ENCODE results near the gene RAD51D.
"Not testable (repeated sequence)": the region's sequence is repeated elsewhere in the genome, so short reads cannot be mapped to it uniquely, and the experiment has no call there.

RAD51D gene

DNA sequence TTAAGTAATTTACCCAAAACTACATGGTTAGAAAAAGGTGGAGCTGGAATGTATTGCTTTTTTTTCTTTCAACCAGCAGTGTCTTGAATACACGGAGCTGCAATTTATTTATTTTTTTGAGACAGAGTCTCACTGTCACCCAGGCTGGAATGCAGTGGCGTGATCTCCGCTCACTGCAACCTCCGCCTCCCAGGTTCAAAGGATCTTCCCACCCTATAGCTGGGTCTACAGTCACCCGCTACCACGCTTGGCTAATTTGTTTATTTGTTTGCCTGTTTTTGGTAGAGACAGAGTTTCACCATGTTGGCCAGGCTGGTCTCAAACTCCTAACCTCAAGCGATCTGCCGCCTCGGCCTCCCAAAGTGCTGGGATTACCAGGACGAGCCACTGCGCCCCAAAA lies 29.0 kb downstream of the RAD51D start:
- not testable (repeated sequence) for DNase-seq (ENCODE audit: low read depth in 2 of 2)

DNA sequence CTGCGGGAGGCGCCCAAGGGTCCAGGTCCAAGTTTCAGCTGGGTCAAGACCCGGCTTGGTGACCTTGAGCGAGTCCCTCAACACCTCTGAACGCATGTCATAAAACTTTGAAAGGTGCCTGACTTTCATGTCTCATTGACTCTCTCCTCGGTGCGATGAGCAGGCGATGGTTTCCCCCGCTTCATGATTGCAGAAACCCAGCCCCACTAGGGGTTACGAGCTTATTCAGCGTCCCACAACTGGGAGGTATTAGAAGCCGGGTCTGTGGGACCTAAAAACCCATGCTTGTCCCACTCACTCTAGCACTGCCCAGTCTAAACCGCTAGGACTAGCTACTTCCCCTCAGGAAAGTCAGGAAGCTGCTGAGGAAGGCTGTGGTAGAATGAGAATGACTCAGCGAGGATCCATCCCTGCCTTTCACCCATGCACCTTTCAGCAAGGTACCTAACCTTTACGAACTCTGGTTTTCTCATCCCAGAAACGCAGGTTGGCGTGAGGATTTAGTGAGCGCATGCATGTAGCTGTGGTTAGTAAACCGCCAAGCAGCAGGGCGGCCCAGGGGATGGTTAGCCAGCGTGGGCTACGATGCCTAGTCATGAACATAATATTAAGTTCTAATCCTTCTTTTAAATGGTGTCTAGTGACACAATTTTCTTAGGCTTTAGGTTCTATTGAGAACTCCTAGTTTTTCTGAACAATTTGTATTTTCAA lies 29.9 kb downstream of the RAD51D start:
- DNase-seq (ENCODE audit: low read depth in 2 of 2): peak in 1 of 2 donors; percentile 23

DNA sequence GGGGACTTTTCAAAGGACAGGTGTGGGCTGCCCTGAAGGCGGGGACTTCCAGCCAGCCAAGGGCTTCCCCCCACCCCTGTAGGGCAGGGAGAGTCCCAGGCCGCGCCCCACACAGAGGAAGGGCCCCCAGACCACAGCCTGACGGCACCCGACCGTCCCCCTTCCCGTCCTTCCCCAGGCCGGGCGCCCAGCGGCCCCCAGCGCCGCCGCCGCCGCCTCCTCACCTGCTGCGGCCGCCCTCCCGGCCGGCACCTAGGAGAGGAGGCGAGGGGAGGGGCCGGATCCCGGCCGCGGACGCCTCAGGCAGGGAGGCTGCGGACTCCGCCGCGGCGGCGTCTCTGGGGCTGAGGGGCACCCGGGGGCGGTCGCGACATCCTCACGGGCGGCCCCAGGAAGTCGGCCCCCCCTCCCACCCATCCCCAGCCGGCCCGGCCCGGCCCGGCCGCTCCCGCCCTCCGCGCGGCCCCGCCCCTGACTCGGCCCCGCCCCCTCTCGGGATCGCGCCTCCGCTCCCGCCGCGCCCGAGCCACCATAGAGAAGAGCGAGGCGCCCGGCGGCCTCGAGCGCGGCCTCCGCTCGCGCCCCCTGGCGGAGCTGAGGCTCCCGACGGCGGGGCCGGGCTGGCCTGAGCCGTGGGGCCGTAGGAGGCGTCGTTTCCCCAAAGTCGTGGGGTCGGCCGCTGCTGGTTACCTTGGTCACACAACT lies 30.6 kb downstream of the RAD51D start:
- peak; percentile 82 to 88 for DNase-seq (ENCODE audit: low read depth in 2 of 2)

DNA sequence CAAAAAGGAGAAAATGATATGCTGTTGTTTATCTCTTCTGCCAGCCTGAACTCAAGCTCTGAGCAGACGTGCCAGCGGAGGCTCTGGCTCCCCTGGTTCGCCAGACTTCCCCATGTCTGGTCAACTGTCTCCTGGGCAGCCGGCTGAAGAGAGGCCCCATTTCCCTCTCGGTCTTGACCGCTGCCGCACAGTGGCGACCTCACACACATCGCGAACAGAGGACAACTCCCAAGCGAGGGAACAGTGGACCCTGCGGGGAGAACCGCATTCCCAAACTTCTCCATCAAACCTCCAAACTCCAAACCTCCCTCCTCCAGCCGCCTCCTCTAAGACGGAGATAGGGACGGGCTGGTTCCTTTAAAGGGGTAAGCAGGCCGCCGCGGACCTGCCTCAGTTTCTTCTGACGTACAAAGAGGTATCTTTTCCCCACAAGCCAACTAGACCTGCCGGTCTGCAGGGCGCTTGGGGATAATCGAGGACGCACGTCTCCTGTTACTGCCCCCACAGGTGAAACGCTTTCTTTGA lies 31.2 kb downstream of the RAD51D start:
- no peak for DNase-seq (ENCODE audit: low read depth in 2 of 2)

DNA sequence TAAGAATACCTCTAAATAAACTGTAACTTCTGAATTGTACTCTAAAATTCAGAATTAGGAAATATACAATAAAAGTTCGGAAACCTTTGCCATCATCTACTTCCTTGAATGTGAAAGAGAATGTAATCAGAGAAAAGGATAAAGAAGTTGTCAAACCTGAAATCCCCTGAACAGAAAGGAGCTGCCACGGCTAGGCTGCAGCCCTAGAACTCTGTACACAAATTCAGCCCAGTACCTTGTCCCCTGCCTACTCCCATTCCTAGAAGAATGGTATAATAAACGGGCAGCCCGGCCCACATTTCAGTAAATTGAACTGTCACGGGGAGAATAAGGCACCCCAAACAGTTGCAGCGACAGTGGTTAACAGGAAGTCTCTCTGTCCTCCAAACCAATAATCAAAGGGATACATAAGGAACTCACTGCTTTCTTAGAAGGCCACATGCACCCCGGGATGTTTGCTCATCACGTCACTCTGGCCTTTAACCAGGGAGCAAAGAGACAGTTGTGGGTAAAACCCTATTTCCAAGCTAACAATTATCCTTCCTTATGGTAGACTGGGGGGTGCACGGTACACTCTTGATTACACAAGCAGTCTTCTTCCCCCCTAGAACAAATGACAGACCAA lies 31.8 kb downstream of the RAD51D start:
- DNase-seq (ENCODE audit: low read depth in 2 of 2): no peak

DNA sequence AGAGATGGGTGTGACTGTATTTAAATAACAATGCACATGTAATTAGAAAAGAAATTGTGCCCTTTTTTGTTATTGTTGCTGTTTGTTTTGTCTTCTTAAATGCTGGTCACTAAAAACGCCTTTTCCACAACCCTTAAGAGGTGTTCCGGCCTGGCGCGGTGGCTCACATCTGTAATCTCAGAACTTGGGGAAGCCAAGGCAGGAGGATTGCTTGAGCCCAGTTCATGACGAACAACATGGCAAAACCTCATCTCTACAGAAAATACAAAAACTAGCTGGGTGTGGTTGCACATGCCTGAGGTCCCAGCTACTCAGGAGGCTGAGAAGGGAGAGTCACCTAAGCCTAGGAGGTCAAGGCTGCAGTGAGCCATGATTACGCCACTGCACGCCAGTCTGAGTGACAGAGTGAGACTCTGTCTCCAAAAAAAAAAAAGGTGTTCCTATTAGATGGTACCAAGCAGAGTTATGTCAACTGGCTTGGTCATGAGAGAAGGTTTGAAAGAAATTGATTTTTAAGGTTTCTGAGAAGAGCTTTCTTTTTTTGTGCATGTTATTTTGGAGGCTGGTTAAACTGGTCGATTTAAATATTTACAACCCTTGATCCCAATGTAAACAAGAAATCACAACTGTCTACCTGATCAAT lies 32.6 kb downstream of the RAD51D start:
- DNase-seq (ENCODE audit: low read depth in 2 of 2): no peak

DNA sequence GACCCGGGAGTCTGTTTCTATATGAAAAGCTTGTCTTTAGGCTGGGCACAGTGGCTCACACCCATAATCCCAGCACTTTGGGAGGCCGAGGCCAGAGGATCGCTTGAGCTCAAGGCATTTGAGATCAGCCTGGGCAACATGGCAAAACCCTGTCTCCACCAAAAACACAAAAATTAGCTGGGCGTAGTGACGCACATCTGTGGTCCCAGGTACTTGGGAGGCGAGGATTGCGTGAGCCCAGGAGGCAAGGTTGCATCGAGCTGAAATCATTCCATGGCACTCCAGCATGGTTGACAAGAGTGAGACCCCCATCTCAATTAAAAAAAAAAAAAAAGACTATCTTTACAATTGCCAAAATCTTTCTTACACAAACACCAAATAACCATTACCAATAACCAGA lies 33.5 kb downstream of the RAD51D start:
- DNase-seq (ENCODE audit: low read depth in 2 of 2): no peak

DNA sequence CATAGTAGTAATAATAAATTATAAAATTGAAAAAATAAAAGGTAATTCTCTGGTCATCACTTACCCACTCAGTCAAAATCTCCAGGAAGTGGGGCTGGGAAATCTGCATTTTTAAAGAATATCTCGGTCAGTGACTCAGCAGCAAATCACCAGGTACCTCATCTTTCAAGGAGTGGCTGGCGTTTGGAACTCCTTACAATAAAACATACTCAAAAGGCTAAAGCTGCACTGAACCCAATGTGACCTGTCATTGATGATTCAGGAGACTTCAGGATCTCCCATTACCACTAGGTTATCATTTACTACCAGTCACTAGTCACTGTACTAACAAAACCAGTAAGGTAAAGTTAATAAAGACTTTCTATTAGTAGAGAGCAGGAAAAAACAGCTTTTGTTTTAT lies 34.7 kb downstream of the RAD51D start:
- no peak for DNase-seq (ENCODE audit: low read depth in 2 of 2)

DNA sequence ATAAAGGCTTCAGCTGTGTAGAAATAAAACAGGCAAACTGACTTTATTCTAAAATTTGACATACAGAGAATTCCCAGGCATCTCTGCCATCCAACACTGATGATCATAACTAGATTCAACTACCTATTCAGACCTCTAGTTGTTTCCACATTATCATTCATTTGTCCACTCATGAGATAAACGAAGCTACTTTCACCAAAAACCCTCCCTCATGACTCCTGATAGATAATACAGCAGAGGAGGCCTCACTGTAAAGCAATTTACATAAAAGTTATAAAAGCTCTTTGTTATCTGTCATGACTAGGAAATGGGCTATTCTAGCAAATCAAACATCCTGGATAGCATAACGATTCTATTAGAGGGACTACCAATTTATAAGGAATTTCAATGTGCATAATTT lies 36.6 kb downstream of the RAD51D start:
- DNase-seq (ENCODE audit: low read depth in 2 of 2): no peak

DNA sequence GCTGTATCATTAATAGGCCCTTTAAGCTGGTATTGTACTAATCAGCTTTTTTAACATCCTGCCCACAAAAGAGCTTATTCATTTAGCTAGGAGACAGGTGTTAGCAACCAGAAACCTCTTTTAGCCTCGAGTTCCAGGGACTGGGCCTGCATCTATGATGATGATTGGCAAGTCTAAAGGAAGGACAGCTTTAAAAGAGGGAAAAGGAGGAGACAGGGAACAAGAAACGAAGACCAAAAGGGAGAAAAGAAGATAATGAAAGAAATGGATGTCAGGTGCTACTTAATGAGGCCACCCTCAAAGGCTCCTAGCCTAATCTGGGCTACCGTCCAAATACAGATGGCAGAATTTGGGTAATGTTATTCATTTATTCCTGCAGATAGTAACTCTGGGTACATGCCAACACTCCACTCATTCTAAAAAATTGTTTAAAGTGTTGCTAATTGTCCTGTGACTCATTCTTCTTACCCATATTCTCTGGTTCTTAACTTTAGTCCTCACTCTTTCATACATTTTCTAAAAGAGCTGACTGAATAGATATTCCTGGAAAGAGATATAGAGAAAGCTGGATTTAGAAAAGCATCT lies 37.5 kb downstream of the RAD51D start:
- no peak for DNase-seq (ENCODE audit: low read depth in 2 of 2)

DNA sequence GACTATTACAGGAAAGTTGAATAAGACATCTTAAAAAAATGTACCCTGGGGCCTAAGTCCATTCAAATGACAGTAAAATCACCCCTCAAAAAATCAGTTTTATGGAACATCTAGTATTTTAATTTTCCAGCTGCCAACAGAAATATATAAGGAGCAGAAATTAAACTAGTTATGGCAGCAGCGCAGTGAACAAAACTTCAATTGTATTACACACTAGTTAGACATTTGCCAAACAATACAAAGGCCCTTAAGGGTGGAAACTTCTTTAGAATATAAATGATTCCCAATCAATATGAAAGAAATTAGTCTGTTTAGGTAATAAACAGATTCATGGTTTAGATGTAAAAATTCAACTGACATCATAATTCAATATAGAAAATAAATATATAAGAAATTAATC lies 38.0 kb downstream of the RAD51D start:
- no peak for DNase-seq (ENCODE audit: low read depth in 2 of 2)

DNA sequence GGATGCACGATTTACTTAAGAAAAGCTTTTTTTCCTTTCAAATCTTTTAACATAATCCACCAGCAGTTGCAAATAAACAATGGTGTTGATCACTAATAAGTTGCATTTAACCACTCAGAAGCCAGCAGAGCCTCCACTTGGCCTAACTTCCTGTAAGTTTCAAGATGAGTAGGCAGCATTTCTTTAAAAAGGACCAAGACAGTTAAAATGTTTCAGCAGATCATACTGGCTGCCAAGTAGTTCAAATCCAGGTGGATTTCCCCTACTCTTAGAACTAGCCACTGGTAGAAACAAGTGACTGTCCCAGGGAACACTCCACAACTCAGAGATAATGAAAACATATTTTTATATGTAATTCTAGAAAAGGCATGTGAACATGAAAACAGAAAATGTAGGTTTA lies 39.1 kb downstream of the RAD51D start:
- no peak for DNase-seq (ENCODE audit: low read depth in 2 of 2)

DNA sequence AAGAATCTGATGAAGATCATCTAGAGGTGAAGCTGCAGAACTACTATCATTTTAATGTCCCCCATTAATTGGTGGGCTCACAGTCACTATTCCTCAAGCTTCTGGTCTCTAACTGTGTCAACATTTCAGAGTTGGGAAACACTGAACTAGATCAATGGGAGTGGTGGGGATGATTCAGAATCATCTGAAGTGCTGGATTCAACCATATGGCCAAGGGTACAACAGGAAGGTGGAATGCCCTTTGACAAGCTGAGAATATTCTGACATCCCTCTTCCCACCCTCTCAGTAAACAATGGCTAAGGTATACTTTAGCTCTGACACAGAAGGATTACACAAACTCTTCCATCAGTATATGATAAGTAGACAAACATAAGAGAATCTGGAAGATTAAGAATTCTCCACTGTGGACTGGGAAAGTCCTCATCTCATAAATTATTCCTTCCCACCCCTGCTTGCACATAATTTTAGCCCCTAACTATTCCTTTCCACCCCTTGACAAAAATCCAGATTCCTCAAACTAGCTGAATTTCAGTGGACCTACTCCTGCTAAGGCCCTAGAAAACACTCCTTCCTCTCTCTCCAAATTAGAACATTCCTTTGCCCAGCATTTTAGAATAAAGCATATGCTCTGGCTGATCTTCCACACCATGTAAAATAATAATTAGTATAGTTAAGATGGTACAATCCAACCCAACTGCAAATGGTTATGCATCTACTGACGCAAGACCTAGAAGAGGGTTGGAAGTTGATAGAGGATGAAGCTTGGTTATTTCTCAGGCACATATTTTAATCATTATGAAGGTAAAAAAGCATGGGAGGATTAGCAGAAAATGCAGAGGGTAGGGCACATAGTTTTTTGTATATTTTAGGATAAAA lies 39.9 kb downstream of the RAD51D start:
- no peak for DNase-seq (ENCODE audit: low read depth in 2 of 2)

DNA sequence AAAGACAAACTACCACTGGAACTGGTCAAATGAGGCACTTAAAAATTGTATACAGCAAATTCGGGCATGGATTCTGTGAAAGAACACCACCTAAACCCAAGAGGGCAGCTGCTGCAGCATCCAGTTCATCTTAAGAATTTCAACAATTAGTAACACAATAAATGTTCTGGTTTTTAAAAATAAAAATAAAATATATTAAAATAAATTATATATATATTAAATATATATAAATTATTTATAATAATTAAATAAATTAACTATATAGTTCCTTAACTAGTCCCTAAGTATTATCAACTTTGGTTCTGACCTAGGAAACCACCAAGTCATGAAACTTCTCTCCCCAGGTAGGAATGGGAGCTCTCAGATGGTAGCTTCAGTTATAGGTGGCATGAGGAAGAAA lies 42.8 kb downstream of the RAD51D start:
- no peak for DNase-seq (ENCODE audit: low read depth in 2 of 2)

DNA sequence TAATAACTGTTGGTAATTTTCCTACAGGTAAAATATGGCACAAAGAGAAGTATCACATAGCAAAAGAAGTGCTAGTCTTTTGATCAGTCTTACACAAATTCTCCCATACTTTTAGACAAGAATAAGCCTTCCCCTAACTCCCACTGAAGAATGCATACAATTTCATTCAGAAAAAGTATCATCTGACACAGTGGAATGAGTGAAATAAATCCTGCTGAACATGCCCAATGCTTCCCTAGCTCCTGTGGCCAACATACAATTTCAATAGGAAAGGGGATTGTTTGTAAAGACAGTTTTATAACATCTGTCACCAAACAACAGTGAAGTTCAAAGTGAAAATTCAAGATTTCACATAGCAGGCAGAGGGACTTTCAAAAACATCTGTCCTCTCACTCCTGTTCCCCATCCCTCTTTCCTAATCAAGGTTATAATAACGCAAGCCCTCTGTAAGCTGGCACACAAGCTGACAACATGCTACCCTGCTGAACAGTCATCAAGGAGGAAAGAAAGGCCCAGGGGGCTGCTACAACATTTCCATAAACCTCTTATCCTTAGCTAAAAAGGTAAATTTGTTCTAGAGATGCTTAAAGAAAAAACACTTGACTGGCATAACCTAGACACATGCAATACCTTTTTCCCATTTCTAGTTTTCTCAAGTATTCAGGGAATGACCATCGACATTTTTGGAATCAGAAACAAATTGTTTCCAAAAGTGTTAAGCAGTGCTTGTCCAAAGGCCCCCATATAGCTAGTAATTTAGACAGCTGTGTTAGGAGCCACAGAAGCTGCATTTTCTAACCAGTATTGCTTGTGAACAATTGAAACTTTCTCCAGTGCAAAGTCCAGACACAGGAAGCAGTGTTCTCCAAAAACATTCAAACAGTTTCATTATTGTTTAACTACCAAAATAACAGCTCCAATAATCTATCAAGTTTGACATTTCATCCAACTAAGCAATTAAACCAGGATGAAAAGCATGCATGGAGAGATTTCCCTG lies 44.7 kb downstream of the RAD51D start:
- no peak for DNase-seq (ENCODE audit: low read depth in 2 of 2)

DNA sequence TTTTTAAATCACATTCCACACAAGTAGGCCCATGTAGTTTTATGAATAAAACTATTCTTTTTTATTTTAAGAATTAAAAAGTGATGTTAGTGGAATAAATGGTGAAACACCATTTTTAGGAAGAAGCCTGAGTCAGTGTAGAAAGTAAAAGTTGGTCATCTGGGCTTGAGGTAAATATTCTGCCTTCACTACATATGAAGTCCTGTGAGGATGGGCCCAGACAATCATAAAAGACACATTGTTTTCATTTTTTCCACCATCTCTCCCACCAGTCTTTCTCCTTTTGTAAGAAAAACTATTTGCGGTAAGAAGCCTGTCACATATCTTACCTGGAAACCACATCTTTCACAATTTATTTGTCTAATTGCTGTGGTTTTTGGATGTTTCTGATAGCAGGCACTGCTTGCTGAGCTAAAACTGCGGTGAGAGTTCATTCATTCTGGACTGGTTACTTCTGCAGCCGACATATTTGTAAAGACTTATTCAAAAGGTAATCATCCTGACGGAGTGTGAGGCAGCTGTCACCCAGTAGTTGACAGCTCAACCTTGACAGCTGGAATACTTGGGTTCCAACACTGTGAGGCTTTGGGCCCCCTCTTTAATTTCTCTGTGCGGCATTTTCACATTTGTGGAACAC lies 45.6 kb downstream of the RAD51D start:
- DNase-seq (ENCODE audit: low read depth in 2 of 2): no peak

DNA sequence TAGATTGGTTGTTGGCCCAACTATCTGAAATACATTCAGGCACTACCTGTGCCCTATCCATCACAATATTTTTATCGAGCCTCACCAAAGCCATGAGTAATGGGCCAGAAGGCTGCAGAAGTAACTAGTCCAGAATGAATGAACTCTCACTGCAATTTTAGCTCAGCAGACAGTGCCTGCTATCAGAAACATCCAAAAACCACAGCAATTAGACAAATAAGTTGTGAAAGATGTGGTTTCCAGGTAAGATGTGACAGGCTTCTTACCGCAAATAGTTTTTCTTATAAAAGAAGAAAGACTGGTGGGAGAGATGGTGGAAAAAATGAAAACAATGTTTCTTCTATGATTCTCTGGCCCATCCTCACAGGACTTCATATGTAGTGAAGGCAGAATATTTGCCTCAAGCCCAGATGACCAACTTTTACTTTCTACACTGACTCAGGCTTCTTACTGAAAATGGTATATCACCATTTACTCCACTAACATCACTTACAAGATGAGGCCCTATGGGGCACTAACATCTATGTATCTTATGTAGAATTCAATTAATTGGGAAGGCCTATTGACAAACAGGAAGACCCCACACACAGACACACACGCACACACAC lies 46.4 kb downstream of the RAD51D start:
- no peak for DNase-seq (ENCODE audit: low read depth in 2 of 2)

DNA sequence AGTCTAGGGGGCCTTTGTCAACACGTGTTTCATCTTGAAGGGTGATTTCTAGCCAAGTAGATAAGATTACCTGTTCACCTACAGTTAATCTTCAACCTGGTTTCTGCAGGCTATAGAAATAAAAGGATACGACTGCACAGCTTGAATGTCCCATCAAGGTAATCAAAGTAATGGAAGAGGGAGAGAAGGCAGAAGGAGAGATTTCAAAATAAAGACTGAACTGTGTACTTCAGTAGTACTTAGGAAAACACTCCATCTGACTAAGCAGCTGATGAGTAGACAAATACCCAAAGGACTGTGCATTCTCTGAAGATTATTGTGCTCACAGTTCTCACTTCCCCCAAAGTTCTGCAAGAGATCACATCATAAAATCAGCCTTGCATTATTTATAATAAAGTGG lies 50.3 kb downstream of the RAD51D start:
- no peak for DNase-seq (ENCODE audit: low read depth in 2 of 2)

DNA sequence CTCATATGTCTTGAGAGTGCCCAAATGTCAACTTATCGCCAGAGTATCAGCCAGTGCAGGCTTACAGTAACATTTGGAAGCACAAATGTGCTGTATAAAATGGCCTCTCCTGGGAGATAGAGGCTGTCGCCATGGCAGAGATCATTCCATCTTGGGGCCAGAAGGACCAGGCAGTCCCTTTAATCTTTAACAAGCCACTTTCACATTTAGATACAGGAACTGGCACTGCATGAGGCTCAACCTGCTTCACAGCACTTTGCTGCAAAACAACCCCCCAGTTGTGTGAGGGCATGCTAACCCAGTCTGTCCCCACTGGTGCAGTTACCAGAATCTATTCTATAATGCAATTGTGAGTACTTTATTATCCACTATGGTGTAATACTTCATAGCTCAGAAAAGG lies 51.4 kb downstream of the RAD51D start:
- no peak for DNase-seq (ENCODE audit: low read depth in 2 of 2)

Data from stimulated activated CD4-positive, alpha-beta T cell treated with anti-CD3 and anti-CD28 coated beads, Interleukin-1b, Interleukin-23, amount 100 ng/mL, for 1 hour (primary cell).